HS-5 (cell line): ENCODE results near the gene CNGB1.
"Not testable (repeated sequence)": the region's sequence is repeated elsewhere in the genome, so short reads cannot be mapped to it uniquely, and the experiment has no call there.

Experiments used
- DNase-seq: peaks from one replicate; pipeline ENCODE4 v3.0.0-alpha.2; 2012; ENCODE audit warnings: low read depth

CNGB1 gene

DNA sequence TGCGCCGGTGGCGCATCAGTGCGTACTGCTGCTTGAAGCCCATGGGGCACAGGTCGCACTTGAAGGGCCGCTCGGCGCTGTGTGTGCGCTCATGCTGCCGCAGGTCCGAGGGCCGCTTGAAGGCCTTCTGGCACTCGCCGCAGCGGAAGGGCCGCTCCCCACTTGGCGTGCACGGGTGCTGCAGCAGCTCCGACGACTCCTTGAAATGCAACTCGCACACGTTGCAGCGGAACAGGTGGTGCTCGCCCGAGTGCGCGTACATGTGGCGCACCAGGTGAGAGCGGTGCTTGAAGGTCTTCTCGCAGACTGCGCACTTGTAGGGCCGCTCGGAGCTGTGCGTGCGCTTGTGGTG lies 26.2 kb upstream of the CNGB1 start:
- DNase-seq, result no peak

DNA sequence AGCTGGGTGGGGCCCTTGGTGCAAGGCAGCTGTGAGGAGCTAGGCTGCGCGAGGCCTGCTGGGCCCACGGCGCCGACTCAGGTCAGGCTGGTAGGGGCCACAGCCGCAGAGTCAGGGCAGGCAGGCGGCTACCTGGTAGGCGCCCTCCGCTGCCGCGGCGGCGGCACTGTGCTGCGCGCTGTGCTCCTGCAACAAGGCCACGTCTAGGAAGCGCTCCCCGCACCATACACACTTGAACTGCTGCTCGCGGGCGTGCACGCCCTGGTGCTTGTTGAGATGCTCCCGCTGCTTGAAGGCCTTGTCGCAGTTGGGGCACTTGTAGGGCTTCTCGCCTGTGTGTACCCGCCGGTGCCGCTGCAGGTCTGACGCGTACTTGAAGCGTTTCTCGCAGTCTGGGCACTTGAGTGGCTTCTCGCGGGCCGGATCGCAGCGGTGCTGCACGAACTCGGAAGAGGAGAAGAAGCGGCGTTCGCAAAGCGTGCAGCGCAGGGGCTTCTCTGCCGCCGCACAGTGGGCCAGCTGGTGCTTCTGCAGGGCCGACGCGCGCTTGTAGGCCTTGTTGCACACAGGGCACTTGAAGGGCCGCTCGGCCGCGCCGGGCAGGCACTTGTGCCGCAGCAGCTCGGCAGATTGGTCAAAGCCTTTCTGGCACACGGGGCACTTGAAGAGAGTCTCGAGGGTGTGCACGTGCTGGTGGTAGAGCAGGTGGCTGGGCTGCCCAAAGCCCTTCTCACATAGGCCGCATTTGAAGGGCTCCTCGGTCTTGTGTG lies 25.7 kb upstream of the CNGB1 start:
- no peak for DNase-seq

DNA sequence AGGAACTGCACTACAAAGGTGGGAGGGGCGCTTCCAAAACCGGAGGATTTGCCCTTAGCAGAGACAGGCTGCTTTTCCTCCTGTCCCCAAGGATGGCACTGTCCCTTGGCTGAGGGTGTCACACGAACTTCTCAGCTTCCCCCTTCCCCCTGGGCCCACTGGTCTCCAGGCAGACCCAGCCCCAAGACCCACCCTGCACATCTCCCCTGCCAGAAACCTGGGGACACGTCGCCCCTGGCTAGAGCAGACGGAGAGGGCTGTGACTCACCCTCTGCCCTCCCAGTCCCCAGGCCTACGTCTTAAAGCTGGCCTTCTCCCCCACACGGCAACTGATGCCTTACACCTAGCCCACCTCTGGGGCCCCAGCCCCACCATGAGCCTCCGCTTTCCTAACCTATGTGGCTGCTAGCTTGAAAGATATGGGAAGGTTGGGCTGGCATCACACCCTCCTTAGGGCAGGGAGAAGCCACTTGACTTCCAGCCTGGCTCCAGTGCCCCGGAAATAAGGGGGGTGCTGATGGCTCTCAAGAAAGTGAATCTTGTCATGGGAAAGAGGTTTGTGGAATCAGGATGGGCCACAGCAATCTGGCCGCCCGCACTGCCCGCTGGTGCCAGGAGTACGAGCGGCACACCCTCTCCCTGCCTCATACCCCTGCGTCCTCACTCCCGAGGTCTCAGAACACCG lies 24.9 kb upstream of the CNGB1 start:
- DNase-seq, result no peak

DNA sequence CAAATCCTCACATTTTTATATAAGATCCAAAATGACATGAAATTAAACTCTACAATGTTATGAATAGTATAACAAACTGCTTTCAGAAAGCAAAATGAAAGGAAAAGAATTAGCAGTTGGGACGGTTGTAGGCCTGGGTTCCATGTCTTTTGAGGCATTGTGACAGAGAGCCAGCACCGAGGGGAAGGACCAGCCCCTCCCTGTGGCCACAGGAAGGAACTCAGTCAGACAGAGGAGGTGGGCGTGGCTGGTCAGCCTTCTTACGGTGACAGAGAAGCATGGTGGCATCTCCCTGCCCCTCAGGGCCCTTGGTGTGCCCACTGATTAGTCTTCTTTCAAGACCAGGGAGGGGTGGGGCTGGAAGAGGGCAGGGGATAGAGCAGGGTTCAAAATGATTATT lies 23.9 kb upstream of the CNGB1 start:
- DNase-seq, result no peak

DNA sequence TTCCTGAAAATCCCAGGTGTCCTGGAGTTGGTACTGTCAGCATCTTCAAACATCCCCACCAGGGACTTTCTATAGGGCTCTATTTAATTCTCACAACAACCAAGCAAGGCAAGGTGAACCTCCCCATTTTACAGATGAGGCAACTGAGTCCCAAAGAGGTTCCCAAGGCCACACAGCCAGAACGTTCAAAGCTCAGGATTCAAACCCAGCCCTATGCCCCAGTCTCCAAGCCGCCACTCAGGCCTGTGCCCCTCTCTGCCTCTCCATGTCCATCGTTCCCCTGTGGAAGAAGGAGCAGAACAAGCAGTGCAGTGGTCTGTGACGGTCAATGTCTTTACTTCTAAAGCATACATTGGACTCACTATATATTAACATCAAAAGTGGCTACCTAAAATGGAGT lies 23.4 kb upstream of the CNGB1 start:
- no peak for DNase-seq

DNA sequence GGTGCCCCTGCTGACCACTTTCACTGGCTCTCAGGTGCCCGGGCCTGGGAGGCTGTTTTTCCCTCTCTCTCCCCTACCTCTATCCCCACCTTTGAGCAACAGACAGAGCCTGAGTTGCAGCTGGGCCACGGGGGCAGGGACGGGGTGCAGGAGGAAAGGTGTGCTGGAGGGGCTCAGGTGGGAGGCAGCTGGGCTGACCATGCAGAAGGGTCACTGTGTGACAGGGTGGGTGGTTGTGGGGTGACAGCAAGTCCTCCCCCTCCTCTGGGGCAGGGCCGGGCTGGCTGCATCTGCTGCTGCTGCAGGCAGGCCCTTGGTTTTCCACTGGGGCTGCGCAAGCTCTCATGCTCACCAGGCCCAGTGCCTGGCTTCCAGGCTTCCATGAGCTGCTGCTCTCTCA lies 23.0 kb upstream of the CNGB1 start:
- no peak for DNase-seq

DNA sequence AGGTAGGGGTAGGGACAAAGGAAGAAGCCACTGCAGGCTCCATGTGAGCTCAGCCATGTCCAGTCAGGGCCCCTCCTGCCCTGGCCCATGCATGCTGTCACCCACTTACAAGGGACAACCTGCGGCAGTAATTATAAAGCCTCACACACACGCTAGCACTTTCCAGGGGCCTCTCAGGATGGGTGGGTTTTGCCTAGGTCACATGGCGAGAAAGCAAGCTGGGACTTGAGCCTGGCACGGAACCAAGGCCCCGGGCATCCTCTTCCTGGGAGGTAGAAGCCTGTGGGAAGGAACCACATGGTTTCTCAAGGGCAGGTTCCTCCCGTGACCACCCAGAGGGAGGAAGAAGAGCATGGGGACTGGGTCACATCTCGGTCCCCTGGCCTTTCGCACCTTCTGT lies 22.5 kb upstream of the CNGB1 start:
- no peak for DNase-seq

DNA sequence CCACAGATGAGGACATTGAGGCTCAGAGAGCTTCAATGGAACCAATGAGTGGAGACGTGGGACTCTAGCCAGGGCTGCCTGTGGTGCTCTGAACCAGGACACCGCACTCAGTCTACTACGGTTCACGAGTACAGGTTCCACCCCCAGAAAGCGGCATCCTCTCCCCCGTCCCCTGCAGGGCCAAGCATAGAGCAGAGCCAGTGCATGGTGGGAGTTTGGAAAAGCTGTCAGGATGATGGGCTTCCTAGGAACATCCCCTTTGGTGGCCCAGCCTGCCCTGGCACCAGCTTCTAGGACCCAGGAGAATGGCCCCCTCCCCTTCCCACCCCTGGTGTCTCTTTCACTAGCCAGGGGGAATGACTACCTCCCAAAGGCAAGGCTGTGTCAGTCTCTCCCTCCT lies 21.2 kb upstream of the CNGB1 start:
- DNase-seq, result no peak

DNA sequence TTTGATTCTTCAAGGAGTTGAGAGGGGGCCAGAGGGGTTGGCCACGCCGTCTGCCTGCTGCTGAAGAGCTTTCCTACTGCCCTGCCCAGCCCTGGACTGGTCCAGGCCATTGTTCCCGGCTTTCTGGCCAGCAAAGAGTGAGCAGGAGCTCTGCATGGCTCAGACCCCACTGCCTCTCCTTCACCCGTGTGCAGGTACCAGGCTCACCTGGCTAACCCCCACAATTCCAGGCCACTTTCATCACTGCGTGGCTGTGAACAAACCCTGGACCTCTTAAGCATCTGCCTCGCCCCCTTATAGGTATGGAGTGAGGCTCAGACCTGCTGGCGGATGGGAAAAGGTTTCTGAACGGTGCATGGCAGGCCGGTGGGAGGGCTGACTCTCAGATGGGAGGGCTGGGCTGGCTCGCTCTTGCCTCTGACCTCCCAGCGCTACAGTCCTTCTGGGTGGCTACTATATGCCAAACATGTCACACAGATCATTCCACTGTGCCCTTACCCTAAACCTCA lies 20.7 kb upstream of the CNGB1 start:
- no peak for DNase-seq

DNA sequence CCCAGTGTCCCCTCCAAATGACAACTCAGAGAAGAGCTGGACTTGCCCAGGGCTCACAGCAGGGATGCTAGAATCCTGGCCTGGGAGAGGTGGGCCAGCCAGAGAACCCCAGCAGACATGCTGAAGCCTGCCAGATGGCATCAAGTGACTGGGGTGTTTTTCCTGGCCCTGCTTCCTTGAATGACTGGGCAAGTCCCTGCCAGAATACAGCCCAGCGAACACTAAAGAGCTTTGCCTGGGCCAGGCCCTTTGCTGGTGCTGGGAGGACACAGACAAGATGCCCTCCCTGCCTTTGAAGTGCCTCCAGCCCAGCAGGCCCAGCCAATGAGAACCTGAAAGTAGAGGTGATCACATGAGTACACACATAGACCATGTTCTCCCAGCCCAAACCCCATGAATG lies 18.0 kb upstream of the CNGB1 start:
- no peak for DNase-seq

DNA sequence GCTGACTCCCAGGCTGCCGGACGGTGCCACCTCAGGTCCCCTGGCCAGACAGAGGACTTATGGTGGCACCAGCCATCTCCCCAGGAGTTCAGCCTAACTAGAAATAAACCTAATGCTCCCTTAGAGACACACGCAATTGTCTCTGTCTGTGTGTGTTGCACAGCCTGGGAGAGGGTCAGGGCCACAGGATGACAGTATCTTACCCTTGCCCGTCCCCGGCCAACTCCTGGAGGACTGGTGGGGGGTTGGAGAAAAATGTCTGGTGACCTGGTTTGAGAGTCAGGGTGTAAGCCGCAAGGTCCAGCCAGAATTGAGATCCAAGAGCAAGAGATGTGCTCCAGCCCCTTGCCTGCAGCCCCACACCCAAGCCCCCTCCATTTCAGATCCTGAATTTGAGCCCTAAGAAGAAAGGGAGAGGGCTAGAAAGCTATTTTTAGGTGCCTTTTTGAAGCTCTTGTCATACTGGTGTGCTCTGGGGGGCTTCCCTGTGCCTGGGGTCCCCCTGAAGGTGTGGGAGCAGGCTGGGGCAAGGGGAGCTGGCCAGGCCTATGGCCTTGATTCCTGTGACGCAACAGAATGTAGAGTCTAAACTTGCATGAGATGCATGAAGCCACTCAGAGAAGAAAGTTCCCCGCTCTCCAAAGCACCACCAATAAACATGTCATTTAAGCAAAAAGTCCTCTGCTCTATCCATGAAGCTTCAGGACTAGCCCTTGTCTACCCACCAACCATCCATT lies 16.7 kb upstream of the CNGB1 start:
- no peak for DNase-seq

DNA sequence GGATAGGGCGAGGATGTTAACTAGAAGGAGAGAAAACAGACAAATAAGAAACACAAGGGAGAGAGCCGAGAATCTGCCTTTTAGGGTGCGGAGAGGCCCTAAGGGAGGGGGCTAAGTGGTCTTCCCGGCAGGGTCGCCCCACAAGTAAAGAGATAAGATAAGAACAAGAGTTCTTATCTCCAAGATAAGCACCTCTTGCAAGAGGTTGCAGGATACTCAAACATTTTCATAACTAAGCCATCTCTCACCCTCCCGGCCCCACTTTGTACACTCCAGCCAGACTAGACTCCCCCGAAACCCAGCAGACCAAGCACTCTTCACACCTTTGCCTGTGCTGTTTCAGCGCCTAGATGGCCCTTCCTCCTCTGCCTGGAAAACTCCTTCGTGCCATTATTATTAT lies 15.3 kb upstream of the CNGB1 start:
- no peak for DNase-seq

DNA sequence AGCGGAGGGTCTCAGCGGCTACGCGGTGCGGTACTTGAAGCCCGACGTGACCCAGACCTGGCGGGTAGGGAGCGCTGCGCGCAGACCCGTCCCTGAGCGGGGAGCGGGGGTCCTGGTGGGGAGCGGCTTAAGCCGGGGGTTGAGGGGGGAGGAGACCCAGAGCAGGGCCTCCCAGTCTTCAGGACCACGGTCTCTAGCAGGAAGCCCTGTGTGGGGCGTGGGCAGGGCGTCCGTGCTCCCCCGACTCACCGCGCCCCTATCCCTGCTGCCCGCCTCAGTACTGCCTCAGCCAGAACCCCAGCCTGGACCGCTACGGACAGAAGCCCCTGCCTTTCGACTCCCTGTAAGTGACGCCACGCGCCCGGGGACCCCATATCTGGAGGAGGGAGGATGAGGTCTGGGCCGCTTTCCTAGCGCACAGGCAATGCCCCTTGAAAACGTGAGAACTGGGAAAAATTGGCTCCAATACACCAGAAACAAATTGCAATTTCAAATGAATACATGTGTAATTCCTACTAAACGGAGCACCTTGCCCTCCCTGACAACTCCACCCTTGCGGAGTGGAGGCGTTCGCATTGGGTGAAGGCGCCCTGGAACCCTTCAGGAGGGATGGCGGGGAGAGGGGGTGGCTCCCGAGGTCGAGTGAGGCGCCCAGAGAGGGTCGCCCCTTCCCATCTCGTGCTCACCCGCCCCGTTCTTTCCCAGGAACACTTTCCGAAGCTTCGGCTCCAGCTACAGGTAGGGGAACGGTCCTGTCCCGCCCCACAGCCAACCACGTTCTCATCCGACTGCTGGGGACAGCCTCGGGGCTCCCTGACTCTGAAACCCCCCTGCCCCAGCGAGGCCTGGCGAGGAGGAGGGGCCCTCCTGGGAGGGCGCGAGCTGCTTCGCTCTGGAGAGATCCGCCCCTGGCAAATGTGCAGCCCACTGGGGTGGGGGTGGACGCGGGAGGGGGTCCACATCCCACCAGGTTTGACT lies 14.6 kb upstream of the CNGB1 start:
- no peak for DNase-seq

DNA sequence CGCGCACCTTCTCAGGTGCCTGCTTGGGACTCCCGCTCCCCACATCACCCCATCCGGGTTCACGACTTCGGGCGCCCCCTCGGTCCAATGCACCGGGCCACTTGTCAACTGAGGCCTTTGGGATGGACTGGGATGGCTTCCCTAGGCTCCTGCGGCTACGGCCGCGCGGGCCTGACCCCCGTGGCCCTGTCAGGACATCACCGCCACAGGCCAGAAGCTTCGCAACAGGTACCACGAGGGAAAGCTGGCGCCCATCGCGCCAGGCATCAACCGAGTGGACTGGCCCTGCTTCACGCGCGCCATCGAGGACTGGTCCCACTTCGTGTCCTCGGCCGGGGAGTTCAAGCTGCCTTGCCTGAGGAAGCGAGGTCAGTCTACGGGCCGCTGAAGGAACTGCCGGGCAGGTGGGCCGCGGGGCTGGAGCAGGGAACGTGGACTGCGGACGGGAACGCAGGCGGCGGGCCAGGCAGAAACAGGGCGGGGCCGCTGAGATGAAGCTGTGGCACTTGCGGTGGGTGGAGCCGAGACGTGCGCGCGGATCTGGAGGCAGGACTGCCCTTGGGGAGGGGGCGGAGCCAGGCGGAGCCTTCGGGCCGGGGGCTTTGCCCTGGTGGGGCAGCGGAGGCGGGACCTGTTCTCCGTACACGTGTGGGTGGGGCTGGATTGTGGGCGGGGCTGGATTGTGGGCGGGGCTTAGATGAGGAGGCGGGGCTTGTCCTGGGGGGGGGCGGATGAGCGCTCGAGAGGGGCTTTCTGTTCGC lies 13.7 kb upstream of the CNGB1 start:
- DNase-seq, result no peak

DNA sequence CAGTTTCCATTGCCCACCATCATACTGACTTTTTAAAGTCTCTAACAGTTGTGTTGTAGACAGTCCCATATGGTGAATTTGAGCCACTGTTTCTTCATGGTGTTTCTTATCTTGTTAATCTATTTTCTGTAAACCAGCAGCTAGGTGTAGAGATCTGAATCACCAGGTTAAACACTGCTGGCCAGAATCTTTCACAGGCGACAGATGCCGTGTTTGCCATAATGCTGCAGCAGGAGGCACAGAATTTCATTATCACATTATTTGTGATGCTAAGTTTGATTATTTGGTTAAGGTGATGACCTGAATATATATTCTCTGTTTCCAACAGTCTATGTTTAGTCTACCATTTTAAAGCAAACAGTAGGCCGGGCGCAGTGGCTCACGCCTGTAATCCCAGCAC lies 11.5 kb upstream of the CNGB1 start:
- DNase-seq, result no peak

DNA sequence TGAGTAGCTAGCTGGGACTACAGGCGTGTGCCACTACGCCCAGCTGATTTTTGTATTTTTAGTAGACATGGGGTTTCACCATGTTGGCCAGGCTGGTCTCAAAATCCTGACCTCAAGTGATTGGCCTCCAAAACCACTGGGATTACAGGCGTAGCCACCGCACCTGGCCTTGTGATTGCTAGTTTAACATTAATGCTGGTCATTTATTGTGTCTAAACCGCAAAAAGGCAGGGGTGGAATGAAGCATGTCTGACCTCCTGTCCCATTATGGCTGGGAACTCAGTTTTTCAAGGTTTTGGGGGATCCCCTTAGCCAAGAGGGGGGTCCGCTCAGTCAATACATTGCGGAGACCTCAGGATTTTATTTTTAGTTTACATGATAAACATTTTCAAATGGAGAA lies 10.7 kb upstream of the CNGB1 start:
- no peak for DNase-seq

DNA sequence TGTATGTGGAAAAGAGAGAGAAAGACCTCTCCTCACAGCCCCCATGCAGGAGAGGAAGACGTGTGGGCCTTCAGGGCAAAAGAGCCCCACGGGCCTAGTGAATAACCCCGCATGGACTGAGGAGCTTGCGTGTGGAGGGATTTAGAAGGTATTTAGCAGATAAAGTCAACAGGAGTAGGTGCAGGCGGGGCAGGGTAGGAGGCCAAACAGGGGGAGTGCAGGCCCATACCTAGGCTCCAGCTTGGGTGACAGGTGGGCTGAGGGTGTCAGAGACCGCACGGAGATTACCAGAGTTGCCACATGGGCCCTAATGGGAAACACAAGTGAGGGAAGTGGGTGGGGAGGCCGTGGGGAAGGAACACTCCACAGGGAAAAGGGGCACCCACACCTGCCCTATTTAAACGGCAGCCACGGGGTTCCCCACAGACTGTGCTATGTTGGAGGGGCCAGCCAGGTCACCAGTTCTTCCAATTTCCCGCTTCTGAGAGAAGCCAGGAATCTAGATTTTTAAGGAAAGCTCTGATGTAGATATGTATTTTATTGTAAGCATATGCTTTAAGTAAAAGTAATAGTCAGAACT lies 8.2 kb upstream of the CNGB1 start:
- DNase-seq, result no peak

DNA sequence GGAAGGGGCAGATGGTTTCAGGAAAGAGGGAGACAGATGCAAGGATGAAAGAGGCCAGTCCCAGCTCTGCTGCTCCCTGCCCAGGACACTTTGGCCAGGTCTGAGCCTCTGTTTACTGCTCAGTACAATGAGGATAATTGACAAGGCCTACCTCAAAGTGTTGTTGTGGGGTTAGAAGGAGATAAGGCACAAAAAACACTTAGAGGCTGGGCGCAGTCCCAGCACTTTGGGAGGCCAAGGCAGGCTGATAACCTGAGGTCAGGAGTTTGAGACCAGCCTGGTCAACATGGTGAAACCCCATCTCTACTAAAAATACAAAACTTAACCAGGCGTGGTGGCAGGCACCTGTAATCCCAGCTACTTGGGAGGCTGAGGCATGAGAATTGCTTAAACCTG lies 7.1 kb upstream of the CNGB1 start:
- DNase-seq, result not testable (repeated sequence)

DNA sequence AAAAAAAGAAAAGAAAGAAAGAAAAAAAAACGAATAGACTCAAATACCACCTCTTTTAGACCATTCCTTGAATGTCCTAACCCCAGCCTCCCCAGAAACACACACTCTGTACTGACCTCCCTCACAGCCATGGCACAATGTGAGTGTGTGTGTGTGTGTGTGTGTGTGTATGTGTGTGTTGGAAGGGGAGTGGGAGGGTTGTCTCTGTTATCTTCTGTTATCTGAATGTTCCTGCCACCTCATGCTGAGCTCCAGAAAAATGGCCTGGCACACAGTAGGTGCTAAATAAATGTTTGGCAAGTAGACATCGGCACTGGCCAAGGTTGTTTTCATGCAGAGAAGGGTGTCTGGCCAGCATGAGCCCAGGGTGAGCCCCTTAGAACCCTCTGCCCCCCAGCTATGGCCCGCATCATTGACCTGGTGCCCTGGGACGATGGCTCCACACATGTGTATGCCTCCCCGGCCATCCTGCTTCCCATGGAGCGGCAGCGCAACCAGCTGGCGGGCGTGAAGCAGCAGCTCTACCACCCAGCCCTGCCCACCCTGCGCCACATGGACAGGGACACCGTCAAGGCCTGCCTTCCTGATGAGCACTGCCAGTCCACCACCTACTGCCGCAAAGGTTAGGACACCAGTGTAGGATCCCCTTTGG lies 6.6 kb upstream of the CNGB1 start:
- no peak for DNase-seq

DNA sequence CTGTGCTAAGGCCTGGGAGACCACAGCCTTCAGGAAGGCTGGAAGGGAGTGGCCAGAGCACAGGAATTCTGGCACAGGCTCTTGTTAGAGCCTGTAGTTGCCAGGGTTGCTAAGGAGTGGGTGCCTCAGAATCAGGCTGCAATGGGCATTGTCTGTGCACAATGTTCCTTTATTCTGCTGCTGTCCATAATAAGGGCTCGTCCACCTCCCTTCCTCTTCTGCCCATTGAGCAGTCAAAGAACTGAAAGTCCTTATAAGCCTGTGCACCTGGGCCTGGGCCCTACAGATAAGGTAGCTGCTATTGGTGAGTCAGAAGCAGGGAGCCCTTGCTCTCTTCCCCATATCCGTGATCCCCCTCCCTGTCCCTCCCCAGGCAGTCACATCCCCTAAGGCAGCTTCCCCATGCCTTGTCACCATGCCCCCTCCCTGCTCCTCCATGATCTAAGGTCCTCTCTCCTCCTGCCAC lies 5.4 kb upstream of the CNGB1 start:
- DNase-seq, result no peak
